Body of pancreas (tissue), 4 donors: ENCODE measurements around the gene BMP7. TPM values are rescaled to one million over a fixed set of nuclear protein-coding genes. Genes with fewer than 3 reads are reported as not detected.
"Not testable (repeated sequence)": the region's sequence is repeated elsewhere in the genome, so short reads cannot be mapped to it uniquely, and the experiment has no call there.

ENCODE experiments used
- ATAC-seq: fragments of 150-250 bp; one replicate; pipeline ENCODE4 v1.9.1; 2016
- DNase-seq, 4 donors: peaks; one replicate each; pipeline ENCODE4 v3.0.0-alpha.2; 2019
- H3K27ac ChIP-seq, 4 donors: fragments of 200-600 bp; sonication (generic); 1 replicate in 3 of 4; 2 replicates in 1 of 4; pipeline versions ENCODE4 v1.5.1 to v1.6.1; 2016 to 2019; ENCODE audit warnings: mild to moderate bottlenecking in 1 of 4, mixed read lengths in 1 of 4, moderate library complexity in 1 of 4
- H3K27me3 ChIP-seq, 2 donors: fragments of 200-600 bp; sonication (generic); one replicate each; pipeline ENCODE4 v1.6.0; 2016; ENCODE audit warnings: mild to moderate bottlenecking in 1 of 2
- H3K36me3 ChIP-seq, 2 donors: fragments of 200-600 bp; sonication (generic); replicated peaks in 1 of 2; 2 replicates each; pipeline ENCODE4 v1.5.1; 2016; ENCODE audit warnings: low read depth in 2 of 2; ENCODE audit not compliant: insufficient read depth in 1 of 2
- H3K4me1 ChIP-seq: fragments of 200-600 bp; sonication (generic); one replicate; pipeline ENCODE4 v1.6.0; 2016
- H3K4me3 ChIP-seq, 2 donors: fragments of 200-600 bp; sonication (generic); 1 replicate in 1 of 2; 2 replicates in 1 of 2; pipeline ENCODE4 v1.5.1; 2016 to 2019
- H3K9me3 ChIP-seq, 3 donors: fragments of 200-600 bp; sonication (generic); 1 replicate in 2 of 3; 2 replicates in 1 of 3; pipeline ENCODE4 v1.5.1; 2016
- POLR2A ChIP-seq, 3 donors: fragments of 450-650 bp; IDR thresholded peaks; one replicate each; pipeline ENCODE4 v1.6.1; 2016; ENCODE audit warnings: antibody characterized with exemption in 3 of 3, mild to moderate bottlenecking in 2 of 3
- WGBS, 2 donors: methylation state at CpG; one replicate each; pipeline ENCODE4 v1.1.5; 2017; 5-methylcytosine and 5-hydroxymethylcytosine counted together
- intact Hi-C: fragments of 100-400 bp; cut with DNase I; formaldehyde crosslinking; loops from one replicate; pipeline ENCODE4 v1.15.1; 2023
- total RNA-seq, 2 donors: library from RNA; depleted of rRNA; stranded (reverse); fragments of >200 nt; gene quantifications; one replicate each; pipeline ENCODE4 v1.1.0, GENCODE V29; 2016
- TF ChIP-seq, protein P1 (sequence below), 7 experiments: fragments of 450-650 bp in 4 of 7; fragments of 200-600 bp in 3 of 7; sonication (generic) in 3 of 7; IDR thresholded peaks; one replicate each; pipeline ENCODE4 v1.5.1; 2016 to 2019; ENCODE audit warnings: antibody characterized with exemption in 7 of 7

The BMP7 gene
- total RNA-seq, 2 donors from 2014 or later = 4.2 TPM; not detected in 1

DNA sequence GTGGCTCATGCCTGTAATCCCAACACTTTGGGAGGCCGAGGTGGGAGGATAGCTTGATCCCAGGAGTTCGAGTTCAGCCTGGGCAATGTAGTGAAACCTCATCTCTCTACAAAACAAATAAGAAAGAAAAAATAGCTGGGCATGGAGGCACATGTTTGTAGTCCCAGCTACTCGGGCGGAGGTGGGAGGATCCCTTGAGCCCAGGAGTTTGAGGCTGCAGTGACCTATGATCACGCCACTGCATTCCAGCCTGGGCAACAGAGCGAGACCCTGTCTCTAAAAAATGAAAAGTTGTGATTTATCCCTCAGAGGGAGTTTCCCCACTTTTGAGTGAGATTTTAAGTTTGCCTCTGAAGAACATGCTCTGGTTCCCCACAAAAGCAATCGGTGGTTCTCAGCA is 17.4 kb upstream of the BMP7 start:
- Histone ChIP-seq H3K4me3 (no peak overlapping the region), H3K9me3 (no peaks in the 10 kb centered on the region), H3K27me3 (peaks cover 0 to 3% of the 10 kb centered on the region in 2 donors), H3K36me3 (no peaks in the 10 kb centered on the region), H3K4me1 (no peaks in the 10 kb centered on the region), H3K27ac (no peak overlapping the region)
- DNase-seq (no peak), ATAC-seq (no peak)
- WGBS, 2 donors = 63 to 73% methylated on average over 7 of the region's 7 CpGs
- TF ChIP-seq, protein P1, sequence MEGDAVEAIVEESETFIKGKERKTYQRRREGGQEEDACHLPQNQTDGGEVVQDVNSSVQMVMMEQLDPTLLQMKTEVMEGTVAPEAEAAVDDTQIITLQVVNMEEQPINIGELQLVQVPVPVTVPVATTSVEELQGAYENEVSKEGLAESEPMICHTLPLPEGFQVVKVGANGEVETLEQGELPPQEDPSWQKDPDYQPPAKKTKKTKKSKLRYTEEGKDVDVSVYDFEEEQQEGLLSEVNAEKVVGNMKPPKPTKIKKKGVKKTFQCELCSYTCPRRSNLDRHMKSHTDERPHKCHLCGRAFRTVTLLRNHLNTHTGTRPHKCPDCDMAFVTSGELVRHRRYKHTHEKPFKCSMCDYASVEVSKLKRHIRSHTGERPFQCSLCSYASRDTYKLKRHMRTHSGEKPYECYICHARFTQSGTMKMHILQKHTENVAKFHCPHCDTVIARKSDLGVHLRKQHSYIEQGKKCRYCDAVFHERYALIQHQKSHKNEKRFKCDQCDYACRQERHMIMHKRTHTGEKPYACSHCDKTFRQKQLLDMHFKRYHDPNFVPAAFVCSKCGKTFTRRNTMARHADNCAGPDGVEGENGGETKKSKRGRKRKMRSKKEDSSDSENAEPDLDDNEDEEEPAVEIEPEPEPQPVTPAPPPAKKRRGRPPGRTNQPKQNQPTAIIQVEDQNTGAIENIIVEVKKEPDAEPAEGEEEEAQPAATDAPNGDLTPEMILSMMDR (IDR thresholded peaks at IDR 0.05) = no peak
- TF ChIP-seq POLR2A (IDR thresholded peaks at IDR 0.05) = no peak
- intact Hi-C loops = no loop called here

- intact Hi-C loops = no loop called here
- no peaks in the 10 kb centered on the region for H3K4me1 ChIP-seq
- H3K9me3 ChIP-seq = no peaks in the 10 kb centered on the region
- DNase-seq = no peak
- peaks cover 0 to 3% of the 10 kb centered on the region in 2 donors for H3K27me3 ChIP-seq
- no peak overlapping the region for H3K4me3 ChIP-seq
- no peak for TF ChIP-seq POLR2A (IDR thresholded peaks at IDR 0.05)
- TF ChIP-seq, protein P1 (IDR thresholded peaks at IDR 0.05) = no peak
- H3K27ac ChIP-seq = no peak overlapping the region
- H3K36me3 ChIP-seq = no peaks in the 10 kb centered on the region
- ATAC-seq = no peak
- WGBS, 2 donors = 32 to 37% methylated on average over 17 to 18 of the region's 18 CpGs
Measured at GRCh38 chr20:57282670-57283361, 16.4 kb upstream of the BMP7 start.

DNA sequence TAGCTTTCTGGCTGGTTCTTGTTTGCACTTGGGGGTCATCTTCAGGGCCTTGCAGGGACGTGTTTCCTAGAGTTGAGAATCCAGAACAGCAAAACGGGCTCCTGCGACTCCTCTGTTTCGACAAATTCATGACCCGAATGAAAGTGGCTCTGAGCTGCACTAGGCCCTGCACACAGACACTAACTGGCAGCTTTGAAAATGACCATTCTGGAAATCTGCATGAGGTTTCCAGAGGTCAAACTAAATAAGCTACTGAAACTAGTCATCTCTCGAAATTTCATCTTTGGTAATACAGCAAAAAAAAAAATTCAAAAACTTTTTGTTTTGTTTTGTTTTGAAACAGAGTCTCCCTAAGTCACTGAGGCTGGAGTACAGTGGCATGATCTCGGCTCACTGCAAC is 15.5 kb upstream of the BMP7 start:
- no peaks in the 10 kb centered on the region for H3K36me3 ChIP-seq
- H3K27ac ChIP-seq = no peak overlapping the region
- H3K27me3 ChIP-seq = peaks cover 0 to 3% of the 10 kb centered on the region in 2 donors
- H3K9me3 ChIP-seq = no peaks in the 10 kb centered on the region
- 68 to 70% methylated on average over 7 of the region's 7 CpGs for WGBS, 2 donors
- no peak for DNase-seq
- intact Hi-C loops = no loop called here
- no peak for ATAC-seq
- TF ChIP-seq, protein P1 (IDR thresholded peaks at IDR 0.05) = no peak
- no peak for TF ChIP-seq POLR2A (IDR thresholded peaks at IDR 0.05)
- H3K4me3 ChIP-seq = no peak overlapping the region
- H3K4me1 ChIP-seq = no peaks in the 10 kb centered on the region

DNA sequence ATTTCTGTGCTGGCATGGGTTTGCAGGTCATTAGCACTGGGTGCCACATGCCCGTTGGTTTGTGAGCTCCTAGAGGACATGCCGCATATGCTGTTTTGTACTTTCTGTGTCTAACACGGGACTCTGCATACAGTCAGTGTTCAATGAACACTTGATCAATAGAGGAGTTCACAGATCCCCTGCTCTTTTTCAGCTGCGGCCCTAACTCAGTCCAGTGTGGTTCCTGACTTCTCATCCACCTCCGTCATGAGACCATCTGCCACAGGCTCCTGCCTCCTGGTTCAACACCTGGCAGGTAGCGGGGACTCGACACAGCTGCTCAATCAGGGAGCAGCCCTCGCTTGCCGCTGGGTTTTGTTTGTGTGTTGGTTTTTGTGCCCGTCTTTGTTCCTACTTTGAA is 13.8 kb upstream of the BMP7 start:
- no peak for TF ChIP-seq POLR2A (IDR thresholded peaks at IDR 0.05)
- TF ChIP-seq, protein P1 (IDR thresholded peaks at IDR 0.05) = no peak
- ATAC-seq = no peak
- Histone ChIP-seq H3K4me1 (no peaks in the 10 kb centered on the region), H3K36me3 (no peaks in the 10 kb centered on the region), H3K4me3 (no peak overlapping the region), H3K27ac (no peak overlapping the region), H3K27me3 (peaks cover 0 to 3% of the 10 kb centered on the region in 2 donors), H3K9me3 (no peaks in the 10 kb centered on the region)
- no peak for DNase-seq
- 75 to 78% methylated on average over 10 of the region's 10 CpGs for WGBS, 2 donors
- intact Hi-C loops = no loop called here

DNA sequence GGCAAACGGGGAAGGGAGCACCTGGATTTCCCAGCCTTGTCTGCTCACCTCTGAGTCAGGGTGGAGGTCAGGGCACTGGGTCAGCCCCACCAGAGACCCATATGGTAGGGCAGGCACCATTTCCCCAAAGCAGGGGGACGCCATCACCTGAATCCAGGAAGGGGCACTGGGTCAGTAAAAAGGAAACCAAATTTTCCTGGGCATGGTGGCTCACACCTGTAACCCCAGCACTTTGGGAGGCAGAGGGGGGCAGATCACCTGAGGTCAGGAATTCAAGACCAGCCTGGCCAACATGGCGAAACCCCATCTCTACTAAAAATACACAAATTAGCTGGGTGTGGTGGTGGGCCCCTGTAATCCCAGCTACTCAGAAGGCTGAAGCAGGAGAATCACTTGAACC is 13.1 kb upstream of the BMP7 start:
- H3K9me3 ChIP-seq, H3K4me1 ChIP-seq, H3K4me3 ChIP-seq, H3K27ac ChIP-seq, intact Hi-C loops, ATAC-seq, H3K27me3 ChIP-seq, H3K36me3 ChIP-seq, DNase-seq: not testable (repeated sequence)
- 55 to 71% methylated on average over 2 to 3 of the region's 3 CpGs for WGBS, 2 donors
